GM19438 (cell line): ENCODE results near the gene RIC3.

Experiments
- ATAC-seq: cut with Tn5 transposase; IDR thresholded peaks from one replicate; pipeline ENCODE4 v1.9.1; 2021; ENCODE audit warnings: low read depth; ENCODE audit not compliant: unreplicated experiment

Gene RIC3, protein sequence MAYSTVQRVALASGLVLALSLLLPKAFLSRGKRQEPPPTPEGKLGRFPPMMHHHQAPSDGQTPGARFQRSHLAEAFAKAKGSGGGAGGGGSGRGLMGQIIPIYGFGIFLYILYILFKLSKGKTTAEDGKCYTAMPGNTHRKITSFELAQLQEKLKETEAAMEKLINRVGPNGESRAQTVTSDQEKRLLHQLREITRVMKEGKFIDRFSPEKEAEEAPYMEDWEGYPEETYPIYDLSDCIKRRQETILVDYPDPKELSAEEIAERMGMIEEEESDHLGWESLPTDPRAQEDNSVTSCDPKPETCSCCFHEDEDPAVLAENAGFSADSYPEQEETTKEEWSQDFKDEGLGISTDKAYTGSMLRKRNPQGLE

DNA sequence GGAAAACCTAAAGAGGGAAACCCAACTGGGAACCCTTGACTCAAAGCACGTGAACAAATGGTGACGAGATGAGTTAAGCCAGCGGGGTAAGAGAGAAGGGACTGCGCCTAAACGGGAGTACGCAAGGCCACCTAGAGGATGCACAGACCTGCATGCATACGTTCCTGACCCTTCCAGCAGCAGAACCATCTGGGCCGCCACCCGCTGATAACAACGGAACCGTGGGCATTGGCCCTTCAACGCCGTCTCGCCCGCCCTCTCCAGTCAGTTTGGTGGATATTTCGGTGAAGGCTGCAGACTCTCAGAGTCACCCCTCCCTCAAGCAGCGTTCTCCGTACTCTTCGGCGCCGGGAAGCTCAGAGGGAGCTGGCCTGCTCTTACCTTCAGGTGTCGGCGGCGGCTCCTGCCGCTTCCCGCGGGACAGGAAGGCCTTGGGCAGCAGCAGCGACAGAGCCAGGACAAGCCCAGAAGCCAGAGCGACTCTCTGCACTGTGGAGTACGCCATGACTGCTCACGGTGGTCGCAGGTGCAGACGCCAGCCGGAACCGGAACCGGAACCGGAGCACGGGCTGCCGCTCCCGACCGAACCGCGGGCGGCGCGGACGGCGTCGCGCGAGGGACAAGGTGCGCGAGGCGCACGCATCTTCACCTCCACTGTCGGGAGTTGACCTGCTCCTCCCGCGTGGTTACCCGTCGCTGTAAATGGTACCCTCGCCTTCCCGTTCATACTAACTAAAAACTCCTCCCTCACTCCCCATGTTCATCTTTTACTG, at the start of gene RIC3:
Gene RIC3 (minus strand): TSS at position 541 of the 773 bp plus-strand sequence. CDS start 36 bp downstream, at position 505.
- peak; percentile 56 for ATAC-seq

DNA sequence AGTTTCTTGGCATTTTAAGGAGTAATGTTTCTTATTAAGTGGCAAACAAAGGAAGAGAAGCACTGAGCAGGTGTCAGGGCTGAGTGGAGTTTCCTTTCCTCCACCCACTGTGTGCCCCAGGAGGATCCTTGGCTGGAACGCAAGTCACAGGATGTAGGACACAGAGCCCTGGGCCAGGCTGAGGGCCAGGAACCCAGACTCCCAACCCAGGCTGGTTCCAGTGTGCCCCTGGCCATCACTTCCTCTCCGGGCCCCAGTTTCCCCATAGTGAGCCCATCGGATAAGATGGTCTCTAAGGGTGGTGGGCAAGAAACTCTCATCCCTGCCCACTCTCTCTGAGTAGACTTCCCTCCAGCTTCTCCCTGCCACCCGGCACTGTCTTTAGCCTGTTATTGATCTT, 49.6 kb upstream of the RIC3 start:
- ATAC-seq = no peak

DNA sequence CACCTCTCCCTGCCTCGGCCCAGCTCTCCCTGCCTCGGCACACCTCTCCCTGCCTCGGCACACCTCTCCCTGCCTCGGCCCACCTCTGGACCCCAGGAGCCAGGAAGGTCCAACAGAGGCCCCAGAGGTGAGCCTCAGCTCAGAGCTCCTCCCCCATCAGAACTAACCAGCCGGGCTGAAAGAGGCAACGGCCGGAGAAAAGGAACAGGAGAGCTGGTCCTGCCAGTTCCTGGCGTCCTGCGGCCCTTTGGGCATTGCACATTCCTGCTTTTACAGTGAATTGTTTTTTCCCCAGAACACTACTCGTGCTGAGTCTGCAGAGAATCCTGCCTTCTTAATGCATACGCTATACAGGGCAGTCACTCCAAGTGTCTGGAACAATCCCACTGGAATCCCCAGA, 49.1 kb upstream of the RIC3 start:
- ATAC-seq = no peak

DNA sequence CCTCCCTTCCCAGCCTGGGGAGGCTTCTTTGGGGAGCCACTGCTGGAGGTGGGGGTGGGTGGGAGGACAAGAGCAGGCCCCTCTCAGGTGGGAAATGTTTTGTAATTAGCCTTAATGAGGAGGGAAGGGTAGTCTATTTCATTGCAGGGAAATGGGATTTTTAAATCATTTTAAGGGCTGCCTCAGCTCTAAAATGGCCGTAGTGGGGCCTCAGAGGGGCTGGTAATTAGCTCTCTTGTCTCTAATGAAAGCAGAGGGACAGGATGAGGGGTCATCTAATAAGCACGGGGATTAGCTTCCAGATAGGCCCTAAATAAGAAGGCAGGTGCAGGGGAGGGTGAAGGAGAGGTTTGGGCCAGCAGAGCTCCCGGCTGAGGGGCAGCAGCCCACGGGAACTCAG, 48.3 kb upstream of the RIC3 start:
- no peak for ATAC-seq

DNA sequence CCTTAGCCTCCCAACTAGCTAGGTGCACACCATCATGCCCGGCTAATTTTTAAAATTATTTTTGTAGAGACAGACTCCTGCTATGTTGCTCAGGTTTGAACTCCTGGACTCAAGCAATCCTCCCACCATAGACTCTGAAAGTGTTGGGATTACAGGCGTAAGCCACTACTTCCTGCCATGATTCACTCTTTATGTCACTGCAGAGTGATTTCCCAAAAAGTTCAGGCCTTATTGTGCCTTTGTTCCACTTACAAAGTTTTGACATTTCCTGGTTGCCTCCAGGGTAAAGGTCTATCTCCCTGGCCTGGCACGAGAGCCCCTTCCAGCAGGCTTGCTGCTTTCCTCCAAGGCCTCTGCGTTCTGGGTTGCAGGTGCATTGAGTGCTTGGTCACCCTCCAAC, 44.6 kb upstream of the RIC3 start:
- ATAC-seq = no peak

DNA sequence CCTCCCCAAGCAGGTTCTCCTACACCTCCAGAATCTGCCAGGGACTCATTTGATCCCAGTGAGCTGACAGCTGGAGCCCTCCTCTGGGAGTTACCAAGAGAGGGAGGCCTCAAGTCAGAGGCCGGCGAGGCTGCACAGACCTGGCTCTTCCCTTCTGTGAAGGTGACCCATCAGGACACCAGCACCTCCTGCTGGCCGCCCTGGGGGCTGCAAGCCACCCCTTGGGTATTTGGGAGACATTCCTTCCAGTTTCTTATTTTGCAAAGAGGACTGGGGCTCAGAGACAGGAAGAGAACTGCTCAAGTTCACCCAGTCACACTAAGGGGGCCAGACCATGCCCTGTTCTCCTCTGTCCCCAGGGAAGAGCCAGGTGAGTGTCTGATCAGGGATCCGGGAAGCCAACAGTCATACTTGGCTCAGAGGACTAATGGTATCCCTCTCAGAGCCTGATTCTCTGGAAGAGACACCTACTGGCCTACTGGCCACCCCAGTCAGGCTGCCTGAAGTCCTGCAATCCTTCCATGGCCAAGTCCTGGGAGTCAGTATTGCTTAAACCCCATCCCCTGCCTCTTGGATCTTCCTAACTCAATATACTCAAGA, 40.5 kb upstream of the RIC3 start:
- no peak for ATAC-seq

DNA sequence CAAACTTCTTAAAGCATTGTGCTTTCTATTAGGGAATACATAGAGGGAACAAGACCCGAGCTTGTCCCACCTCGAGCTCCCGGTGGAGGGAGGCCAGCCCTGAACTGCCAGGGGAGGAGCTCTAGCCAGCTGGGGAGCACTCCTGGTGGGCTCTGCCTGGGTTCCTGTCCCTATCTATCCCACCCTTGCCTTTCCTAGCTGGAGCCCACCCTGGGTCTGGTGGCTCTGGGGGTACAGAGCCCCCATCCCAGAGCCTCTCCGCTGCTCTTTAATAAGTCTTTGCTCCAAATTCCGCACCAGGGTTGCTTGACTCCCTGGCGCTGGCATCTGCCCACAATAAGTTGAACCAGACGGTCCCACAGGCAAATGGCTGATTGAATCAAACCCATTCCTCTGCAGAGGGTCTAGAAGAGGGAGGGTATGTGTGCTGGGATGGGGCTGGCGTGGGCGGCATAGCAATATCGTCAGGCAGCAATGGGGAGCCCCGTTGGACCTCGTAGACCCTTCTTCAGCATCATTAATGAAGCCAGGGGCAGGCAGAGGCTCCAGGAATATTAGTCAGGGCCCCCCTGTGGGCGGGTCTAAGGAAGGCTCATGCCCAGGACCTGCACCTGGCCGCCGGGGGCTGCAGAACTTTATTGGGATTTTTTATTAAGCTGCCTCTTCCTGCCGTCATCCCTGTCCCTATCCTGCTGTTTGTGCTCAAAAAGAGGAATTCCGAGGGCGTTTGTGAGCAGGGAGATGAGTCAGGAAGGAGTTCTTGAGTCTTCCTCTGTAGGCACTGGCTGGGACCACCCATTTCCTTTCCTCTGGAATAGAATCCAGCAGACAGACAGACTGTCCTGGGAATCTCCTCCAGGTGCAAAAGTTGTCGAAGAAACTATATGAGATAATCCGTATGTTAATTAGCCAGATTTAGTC, 38.5 kb upstream of the RIC3 start:
- ATAC-seq = no peak

DNA sequence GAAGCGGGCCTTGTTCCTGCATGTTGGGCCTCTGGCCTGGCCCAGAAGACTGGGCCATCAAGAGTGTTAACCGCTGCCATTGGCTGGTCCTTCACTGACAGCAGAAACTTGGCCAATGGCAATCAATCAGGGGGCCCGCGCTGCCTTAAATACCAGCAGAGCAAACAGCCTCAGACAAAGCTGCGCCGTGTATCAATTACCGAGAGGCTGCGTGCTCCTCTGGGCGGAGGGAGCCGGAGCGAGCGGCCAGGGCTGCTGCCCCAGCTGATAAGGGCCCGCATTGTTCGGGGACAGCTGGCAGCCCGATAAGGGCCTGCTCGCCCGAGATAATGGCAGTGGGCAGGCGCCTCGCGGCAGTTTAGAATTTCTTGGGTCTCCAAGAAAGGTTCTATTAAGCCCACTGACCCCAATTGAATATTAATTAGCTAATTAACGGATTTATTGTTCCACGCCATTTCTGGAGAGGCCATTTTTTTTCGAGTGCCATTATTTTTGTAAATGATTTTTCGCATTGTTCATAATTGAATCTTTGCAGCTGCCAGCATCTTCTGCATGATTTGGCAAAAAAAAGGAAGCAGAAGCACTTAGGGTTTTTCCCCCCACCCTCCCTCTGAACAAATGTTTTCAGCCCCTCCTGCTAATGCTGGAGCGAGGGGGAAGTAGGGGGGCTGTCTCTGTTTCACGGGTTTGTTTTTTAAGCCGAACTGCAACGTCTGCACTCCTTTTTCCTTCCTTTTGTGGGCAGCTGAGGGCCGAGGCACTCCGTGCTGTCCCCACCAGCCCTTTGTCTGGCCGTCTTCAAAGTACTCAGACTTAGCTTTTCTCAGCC, 37.6 kb upstream of the RIC3 start:
- no peak for ATAC-seq

DNA sequence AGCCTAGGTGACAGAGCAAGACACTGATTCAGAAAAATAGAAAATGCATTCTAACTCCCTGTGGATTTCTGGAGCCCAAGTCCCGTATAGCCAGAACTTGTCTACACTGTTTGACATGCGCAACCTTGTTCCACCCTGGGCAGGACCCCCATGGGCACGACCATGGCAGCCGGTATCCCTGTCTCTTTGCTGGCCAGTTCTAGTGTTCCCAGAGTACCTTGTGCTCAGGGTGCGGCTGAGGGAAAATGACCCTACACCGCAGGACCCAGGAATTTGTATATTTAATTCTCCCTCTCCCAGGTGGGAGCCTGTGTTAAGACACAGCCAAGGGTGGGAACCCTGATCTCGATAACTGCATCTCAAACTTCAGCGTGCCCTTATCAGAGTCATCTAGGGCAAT, 36.7 kb upstream of the RIC3 start:
- no peak for ATAC-seq

DNA sequence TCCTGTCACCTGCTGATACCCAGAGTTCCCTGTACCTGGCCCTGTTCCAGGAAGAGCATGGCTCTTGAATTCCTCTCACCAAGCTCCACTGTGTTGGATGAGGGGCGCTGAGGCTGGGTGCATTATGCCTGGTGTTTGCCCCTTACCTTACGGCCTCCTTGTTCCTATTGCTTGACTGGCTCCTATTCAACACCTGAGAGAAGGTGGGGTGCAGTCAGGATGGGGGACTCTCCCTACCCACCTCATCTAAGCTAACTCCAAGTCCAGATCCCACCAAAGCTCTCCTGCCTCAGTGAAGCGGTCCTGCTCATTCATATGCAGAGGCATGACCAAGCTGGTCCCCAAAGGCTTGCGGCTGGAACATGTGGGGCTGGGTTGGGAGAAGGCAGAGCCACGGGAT, 35.8 kb upstream of the RIC3 start:
- ATAC-seq = no peak

DNA sequence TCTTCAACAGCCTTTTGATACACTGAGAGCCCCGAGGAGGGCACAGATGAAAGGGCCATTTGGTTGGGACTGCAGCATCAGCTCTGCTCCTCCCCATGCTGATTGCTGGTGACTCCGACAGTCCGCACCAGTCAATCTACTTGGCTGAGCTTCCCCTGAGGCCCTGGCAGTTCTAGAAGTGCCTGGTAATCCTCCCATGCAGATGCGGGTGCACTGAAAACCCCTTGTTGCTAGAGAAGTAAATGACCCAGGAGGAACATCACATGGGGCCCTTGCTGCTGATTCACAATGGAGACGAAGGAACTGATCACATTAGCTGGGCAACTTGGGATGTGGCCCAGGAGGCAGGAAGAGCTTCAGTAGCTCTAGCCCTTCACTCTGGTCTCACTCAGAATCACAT, 35.2 kb upstream of the RIC3 start:
- no peak for ATAC-seq

DNA sequence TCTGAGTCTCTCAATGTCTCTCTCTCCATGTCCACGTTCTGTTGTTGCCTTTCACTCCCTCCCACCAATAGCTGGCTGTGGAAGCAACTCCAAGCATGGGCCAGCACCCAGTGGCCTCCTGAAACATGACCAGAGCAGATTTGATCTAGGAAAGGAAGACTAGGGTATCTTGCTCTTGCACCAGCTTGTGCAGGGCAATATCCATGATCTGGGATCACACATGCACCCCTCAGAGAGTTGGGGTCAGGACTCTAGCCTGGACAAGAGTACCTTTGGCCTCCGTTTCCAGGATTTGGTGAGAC, 34.5 kb upstream of the RIC3 start:
- ATAC-seq = no peak

DNA sequence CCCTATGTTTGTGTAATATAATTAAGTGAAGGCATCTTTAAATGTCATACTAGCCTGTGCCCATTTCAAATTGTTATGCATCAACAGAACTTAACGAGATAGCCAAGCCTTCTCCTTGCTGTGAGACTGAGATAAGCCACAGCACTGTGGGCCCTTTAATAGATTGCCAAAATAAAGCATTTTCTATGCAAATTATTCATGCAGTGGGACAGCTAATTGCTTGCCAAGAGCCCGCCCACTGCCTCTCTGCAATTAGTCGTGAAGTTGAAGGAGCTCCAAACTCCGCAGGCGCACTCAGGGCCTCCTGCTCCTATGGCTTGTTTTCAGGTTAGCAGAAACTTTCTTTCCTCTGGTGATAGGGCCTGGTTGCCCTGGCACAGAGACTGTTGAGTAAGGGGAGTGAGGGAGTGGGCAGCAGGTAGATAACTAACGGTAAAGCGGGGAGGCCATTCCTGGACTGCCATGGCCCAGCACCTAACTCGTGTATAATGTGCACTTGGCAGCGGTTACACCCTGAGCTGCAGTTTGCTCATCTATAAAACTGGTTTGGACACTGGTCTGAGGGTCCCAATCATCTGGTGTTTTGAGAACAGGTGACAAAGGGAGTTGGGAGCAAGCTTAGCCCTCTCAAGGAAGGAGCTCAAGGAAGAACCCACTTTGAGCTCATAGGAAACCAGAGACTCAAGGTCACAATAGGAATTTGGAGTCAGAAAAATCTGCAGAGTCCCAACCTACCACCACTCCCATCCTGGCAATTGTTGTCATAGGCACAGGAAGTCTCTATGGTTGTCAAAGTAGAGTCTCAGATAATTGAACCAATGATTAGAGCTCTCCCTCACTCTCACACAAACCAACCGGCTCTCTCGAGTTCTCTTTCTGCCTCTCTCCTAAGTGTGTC, 33.9 kb upstream of the RIC3 start:
- no peak for ATAC-seq

DNA sequence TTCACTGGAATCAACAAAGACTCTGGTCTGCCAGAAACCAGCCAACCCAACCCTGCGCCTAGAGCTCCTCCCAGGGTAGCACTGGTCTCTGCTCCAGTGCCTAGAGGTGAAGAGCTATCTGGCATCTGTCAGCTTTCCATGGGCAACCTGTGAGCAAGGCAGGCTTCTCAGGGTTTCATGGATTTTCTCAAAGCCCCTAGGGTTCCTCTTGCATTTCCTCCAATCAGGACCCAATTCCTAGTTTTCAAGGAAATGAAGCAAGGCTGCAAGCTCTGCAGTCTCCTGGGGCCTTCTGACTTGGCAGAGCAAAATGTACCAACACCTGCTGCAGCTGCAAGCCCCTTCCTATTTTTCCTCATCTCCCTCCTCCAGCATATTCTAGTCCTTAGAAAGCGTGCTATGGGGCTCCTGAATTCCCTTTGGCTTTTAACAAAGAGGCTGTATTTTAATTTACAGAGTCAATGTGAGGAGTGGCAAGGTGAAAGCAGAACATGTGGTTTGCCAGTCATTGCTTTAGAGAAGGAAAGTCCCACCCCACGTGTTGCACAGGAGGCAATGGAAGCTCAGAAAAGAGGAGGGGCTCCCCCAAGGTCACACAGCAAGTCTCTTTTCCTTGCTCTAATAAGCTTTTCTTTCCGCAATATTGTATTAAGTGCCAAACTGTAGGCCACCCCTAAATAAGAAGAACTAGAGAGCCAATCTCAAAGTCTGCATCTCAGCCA, 33.0 kb upstream of the RIC3 start:
- peak; percentile 71 for ATAC-seq

DNA sequence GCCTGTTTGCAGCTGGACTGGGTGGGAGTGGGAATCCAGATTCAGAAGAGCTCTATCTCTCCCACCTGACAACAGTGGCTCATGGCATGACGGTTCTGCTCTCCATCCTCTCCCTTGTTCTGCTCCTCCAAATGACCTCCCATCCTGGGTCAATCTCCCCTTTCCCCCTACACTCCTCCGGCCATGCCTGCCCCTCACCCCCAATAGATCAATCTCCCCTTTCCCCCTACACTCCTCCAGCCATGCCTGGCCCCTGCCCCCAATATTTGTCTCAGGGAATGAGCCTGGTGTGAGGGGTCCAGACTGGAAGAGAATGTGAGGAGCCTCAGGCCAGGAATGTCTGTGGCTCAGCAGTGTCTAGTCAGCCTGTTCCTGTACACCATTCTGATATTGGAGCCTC, 30.9 kb upstream of the RIC3 start:
- ATAC-seq = no peak

DNA sequence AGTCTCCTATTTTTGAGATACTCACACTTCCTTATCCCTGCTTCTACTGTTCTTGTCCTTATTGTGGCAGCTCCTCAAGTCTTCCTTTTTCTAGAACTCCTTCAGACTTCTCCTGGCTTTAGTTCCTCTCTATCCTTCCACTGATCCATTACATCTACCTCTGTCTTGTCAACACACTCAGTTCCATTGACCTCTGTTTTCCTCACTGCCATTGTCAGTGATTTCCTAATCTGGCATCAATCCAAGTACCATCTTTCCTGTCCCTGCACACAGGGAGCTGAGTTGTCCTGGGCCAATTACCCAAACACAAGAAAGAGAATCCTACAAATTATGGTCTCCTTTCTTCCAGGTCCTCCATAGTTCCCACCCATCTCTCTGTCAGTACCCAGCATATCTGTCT, 27.9 kb upstream of the RIC3 start:
- no peak for ATAC-seq

DNA sequence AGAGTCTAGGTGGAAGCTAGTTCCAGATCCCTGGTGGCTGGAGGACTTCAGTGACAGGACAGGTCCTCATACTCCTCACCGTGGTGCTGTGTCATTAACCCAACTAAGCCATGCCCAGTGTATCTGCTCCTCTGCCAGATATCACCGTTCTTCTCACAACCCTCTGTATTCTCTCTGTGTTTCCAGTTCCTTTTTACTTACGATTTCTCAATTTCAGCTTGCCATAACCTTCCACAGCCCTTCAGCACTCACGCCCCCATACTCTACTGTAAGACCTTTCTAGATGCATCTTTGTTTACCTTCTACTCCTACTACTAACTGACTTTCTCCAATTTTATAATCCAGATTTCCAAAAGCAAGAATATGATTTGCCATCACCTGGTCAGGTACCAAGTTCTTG, 26.1 kb upstream of the RIC3 start:
- ATAC-seq = no peak

DNA sequence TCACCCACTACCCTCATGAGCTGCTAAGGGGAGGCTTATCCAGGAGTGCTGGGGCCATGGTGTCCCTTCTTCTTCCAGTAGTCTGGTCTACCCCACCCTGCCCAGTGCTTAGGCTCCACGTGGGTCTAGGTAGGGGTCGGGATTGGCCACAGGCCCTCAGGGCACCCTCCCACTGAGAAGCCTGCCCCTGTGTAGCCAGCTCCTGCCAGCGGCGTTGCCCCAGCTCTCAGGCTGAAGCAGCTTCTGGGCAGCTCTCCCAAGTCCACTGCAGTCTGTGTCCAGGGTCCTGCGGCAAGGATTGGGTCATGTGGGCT, 24.0 kb upstream of the RIC3 start:
- ATAC-seq = peak; percentile 28
